ENCODE measurements around the gene SERPINA3.

The SERPINA3 gene

DNA sequence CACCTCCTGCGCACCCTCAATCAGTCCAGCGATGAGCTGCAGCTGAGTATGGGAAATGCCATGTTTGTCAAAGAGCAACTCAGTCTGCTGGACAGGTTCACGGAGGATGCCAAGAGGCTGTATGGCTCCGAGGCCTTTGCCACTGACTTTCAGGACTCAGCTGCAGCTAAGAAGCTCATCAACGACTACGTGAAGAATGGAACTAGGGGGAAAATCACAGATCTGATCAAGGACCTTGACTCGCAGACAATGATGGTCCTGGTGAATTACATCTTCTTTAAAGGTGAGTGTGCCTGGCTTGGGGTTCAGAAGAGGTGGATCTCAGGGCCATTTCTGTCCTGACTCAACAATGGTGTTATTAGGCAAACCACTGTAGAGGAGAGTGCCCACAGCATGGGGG lies 2.6 kb downstream of the SERPINA3 start:
- ChIA-PET CTCF (no interaction called here), POLR2A (interaction anchor here (1.0 kb wide), 1 partner anchor 15 kb away, joined by 3 read pairs; no protein-coding TSS in a partner anchor)
- no peak overlapping the region for H3K4me3 ChIP-seq (ENCODE audit: low read depth, low read length)
- no peak for DNase-seq (ENCODE audit: low read depth, low spot score)
- TF ChIP-seq, protein P1, sequence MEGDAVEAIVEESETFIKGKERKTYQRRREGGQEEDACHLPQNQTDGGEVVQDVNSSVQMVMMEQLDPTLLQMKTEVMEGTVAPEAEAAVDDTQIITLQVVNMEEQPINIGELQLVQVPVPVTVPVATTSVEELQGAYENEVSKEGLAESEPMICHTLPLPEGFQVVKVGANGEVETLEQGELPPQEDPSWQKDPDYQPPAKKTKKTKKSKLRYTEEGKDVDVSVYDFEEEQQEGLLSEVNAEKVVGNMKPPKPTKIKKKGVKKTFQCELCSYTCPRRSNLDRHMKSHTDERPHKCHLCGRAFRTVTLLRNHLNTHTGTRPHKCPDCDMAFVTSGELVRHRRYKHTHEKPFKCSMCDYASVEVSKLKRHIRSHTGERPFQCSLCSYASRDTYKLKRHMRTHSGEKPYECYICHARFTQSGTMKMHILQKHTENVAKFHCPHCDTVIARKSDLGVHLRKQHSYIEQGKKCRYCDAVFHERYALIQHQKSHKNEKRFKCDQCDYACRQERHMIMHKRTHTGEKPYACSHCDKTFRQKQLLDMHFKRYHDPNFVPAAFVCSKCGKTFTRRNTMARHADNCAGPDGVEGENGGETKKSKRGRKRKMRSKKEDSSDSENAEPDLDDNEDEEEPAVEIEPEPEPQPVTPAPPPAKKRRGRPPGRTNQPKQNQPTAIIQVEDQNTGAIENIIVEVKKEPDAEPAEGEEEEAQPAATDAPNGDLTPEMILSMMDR (IDR thresholded peaks at IDR 0.05; ENCODE audit: insufficient read depth, low read length, missing control alignments) = no peak

DNA sequence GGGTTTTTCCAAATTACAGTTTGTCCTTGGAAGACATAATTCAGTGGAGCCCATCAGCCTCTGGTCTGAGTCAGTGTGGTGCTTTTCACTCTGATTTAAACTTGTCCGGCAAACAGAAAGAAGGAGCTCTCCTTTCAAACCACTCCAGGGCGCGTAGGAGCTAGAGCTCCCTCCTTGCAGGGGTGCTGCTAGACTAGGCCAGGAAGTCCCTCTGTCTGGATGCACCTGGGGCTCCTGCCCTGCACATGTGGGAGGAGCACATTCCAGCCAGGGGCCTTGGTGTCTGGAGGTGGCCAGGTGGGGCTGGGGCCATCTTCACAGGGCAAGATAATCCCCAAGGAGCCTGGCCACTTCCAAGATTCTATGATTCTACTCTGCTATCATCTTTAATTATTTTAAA lies 3.1 kb downstream of the SERPINA3 start:
- ChIA-PET POLR2A (interaction anchor here (1.0 kb wide), 1 partner anchor 15 kb away, joined by 3 read pairs; no protein-coding TSS in a partner anchor), CTCF (no interaction called here)
- no peak overlapping the region for H3K4me3 ChIP-seq (ENCODE audit: low read depth, low read length)
- TF ChIP-seq, protein P1 (IDR thresholded peaks at IDR 0.05; ENCODE audit: insufficient read depth, low read length, missing control alignments) = no peak
- no peak for DNase-seq (ENCODE audit: low read depth, low spot score)

DNA sequence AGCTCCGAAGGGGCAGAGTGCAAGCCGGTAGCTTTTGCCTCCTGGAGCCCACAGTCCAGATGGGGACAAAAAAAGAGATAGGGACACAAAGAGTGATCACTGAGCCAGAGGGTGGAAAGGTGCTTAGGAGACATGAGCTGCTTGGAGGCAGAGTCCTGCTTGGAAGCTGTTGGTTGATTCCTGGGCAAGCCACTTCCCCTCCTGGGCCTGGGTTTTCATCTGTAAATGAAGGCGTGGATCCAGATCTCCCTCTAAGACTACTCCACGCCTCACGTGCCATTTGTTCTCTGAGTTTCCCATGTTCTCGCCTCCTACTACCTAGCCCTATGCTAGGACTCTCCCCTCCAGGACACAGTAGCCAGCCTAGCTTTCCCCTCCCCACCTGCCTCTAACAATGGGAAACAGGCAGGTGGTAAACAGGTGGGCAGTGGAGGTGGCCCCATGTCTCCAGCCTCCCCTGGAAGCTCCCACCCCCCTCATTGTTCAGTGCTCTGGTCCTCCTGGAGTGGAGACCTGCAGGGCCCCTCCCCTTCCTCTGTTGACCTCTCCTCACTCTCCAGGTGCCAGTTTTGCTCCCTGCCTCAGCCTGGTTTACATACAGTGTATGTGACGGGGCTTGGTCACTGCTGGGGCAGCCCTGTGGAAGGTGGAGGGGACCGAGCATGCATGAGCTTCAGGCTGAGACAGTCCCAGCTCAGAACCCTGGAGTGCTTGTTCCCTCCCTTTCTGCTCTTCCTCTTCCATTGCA lies 3.8 kb downstream of the SERPINA3 start:
- TF ChIP-seq, protein P1 (IDR thresholded peaks at IDR 0.05; ENCODE audit: insufficient read depth, low read length, missing control alignments) = no peak
- H3K4me3 ChIP-seq (ENCODE audit: low read depth, low read length) = no peak overlapping the region
- DNase-seq (ENCODE audit: low read depth, low spot score) = no peak
- CTCF ChIA-PET = no interaction called here
- POLR2A ChIA-PET = interaction anchor here (1.0 kb wide), 1 partner anchor 16 kb away, joined by 3 read pairs; no protein-coding TSS in a partner anchor

DNA sequence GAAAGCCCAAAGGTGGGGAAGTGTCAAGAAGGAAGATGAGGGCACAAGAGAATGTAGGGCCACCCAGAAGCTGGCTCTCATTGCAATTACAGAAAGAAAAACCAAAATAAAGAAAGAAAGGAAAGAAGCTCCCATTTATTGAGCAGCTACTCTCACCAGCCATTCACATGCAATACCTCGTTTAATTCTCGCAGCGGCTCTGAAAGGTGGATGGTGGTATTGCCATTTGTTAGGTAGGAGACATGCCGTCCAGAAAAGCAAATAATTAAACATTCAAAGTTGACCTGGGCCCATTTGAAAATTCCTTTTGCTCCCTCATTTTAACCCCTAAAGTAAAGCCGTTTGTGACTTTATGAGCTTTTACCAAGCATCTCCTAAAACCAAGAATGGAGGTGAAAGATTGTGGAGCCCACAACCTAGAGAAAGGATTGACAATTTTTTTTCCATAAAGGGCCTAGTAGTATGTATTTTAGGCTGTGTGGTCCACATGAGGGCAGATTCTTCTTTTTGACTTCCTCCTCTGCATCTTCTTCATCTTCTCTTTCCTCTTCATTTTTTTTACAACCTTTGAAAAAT lies 5.3 kb downstream of the SERPINA3 start:
- TF ChIP-seq, protein P1 (IDR thresholded peaks at IDR 0.05; ENCODE audit: insufficient read depth, low read length, missing control alignments) = no peak
- H3K4me3 ChIP-seq (ENCODE audit: low read depth, low read length) = no peak overlapping the region
- ChIA-PET POLR2A (no interaction called here), CTCF (no interaction called here)
- no peak for DNase-seq (ENCODE audit: low read depth, low spot score)

DNA sequence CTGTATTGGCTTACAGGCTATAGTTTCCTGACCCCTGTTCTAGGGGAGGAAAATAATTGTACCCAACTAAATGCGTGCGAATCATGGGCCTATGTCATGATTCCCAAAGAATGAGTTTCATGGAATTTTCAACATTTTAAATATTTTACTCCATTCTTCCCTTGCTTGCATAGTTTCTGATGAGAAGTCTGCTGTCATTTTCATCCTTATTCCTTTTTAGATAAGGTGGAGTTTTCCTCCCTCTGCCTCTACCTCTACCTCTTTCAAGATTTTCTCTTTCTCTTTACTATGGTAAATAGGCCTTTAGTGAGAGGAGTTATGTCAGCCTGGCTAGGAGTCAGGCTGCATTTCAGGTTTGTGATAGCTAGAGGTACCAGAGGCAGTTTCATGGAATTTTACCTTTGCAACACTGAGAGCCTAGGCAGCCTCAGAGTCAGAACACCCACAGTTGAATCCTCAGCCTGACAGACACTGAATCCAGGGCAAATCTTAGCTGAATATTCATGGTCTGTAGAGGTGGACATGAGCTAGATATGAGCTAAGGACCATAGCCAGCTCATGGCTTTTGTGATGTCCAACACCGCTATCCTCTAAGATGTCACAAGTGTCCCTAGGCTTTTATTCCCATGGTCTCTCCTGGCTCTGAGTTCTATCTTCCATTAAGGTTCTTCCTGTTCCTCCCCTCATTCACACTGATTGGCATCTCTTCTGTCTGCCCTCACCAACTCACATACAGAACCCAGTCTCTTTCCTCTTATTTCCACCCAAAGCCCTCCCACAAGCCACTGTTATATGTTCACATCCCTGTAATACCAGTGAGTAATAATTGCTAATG lies 6.0 kb downstream of the SERPINA3 start:
- no peak overlapping the region for H3K4me3 ChIP-seq (ENCODE audit: low read depth, low read length)
- POLR2A ChIA-PET = no interaction called here
- no peak for DNase-seq (ENCODE audit: low read depth, low spot score)
- TF ChIP-seq, protein P1 (IDR thresholded peaks at IDR 0.05; ENCODE audit: insufficient read depth, low read length, missing control alignments) = no peak
- CTCF ChIA-PET = no interaction called here

DNA sequence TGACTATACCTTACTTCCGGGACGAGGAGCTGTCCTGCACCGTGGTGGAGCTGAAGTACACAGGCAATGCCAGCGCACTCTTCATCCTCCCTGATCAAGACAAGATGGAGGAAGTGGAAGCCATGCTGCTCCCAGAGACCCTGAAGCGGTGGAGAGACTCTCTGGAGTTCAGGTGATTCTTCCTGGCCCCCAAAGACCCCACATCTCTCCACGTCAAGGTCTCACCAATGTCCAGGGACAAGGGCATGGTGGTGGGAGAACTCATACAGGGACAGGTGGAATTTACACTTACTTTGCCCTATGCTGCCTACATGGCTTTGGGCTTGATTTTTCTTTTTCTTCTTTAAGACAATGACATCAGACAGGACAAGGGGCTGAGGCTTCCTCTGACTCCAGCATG lies 7.1 kb downstream of the SERPINA3 start:
- ChIA-PET POLR2A (no interaction called here), CTCF (no interaction called here)
- H3K4me3 ChIP-seq (ENCODE audit: low read depth, low read length) = no peak overlapping the region
- no peak for DNase-seq (ENCODE audit: low read depth, low spot score)
- TF ChIP-seq, protein P1 (IDR thresholded peaks at IDR 0.05; ENCODE audit: insufficient read depth, low read length, missing control alignments) = no peak
